ENCODE measurements around the gene CRIM1. TPM values are rescaled to one million over a fixed set of nuclear protein-coding genes. Genes with fewer than 3 reads are reported as not detected.

CRIM1 gene
- total RNA-seq, 1 experiment from 2014 or later, result 24.1 TPM

- Mint-ChIP-seq H3K4me3 (peak overlapping the region; percentile 8; the same call in 1 of the 2 replicates), H3K27ac (peak overlapping the region; percentile 97), H3K27me3 (ENCODE audit: low read depth) (no peaks in the 10 kb centered on the region), H3K36me3 (no peaks in the 10 kb centered on the region), H3K4me1 (peaks cover 100% of the 10 kb centered on the region), H3K9me3 (no peaks in the 10 kb centered on the region)
- ChIA-PET CTCF (interaction anchor here (1.0 to 2.9 kb wide), 5 partner anchors 14 to 135 kb away, joined by 3 to 19 read pairs (median 3); no protein-coding TSS in a partner anchor), POLR2A (interaction anchor here (0.5 to 0.9 kb wide), 2 partner anchors 9 to 175 kb away, joined by 3 to 4 read pairs; no protein-coding TSS in a partner anchor)
- DNase-seq (ENCODE audit: low spot score) (no peak), ATAC-seq (no peak)
- TF ChIP-seq CDX4 (CRISPR knock-in tag; IDR thresholded peaks at IDR 0.05; ENCODE audit: borderline replicate concordance), result no peak
- TF ChIP-seq IRF1 (CRISPR knock-in tag; IDR thresholded peaks at IDR 0.05), result no peak
- no peak for TF ChIP-seq E2F5 (CRISPR knock-in tag; IDR thresholded peaks at IDR 0.05)
- no peak for TF ChIP-seq JUN (CRISPR knock-in tag; IDR thresholded peaks at IDR 0.05)
- no peak for TF ChIP-seq JAZF1 (CRISPR knock-in tag; IDR thresholded peaks at IDR 0.05)
- no peak for TF ChIP-seq TP53 (CRISPR knock-in tag; IDR thresholded peaks at IDR 0.05)
- TF ChIP-seq FOXP1 (CRISPR knock-in tag; IDR thresholded peaks at IDR 0.05; ENCODE audit: borderline replicate concordance), result no peak
- no peak for TF ChIP-seq HMGXB4 (CRISPR knock-in tag; IDR thresholded peaks at IDR 0.05)
- no peak for TF ChIP-seq ESRRA (CRISPR knock-in tag; IDR thresholded peaks at IDR 0.05; ENCODE audit: borderline replicate concordance)
- no peak for TF ChIP-seq ERG (CRISPR knock-in tag; IDR thresholded peaks at IDR 0.05)
- TF ChIP-seq FOXK1 (CRISPR knock-in tag; IDR thresholded peaks at IDR 0.05), result no peak
- TF ChIP-seq AR (CRISPR knock-in tag; IDR thresholded peaks at IDR 0.05), result no peak
- TF ChIP-seq STAT6 (CRISPR knock-in tag; conservative IDR thresholded peaks at IDR 0.05; ENCODE audit: low read depth), result no peak
- no peak for TF ChIP-seq ZNF219 (CRISPR knock-in tag; IDR thresholded peaks at IDR 0.05; ENCODE audit: borderline replicate concordance)
- no peak for TF ChIP-seq ZNF396 (CRISPR knock-in tag; IDR thresholded peaks at IDR 0.05; ENCODE audit: borderline replicate concordance)
Observed at GRCh38 chr2:36371928-36372391, 16.4 kb downstream of the CRIM1 start.
